GM12864 (cell line): ENCODE results near the gene ORMDL3.

Source experiments
- DNase-seq: peaks from one replicate; pipeline ENCODE4 v3.0.0-alpha.2; 2011; ENCODE audit warnings: low read depth
- H3K4me3 ChIP-seq: 2 replicates; pipeline ENCODE4 v1.5.1; 2011; ENCODE audit warnings: mild to moderate bottlenecking, low read depth, low read length, control low read depth
- CTCF ChIP-seq: IDR thresholded peaks from 2 replicates; pipeline ENCODE4 v1.5.1; 2011; ENCODE audit warnings: low read depth, mild to moderate bottlenecking, moderate library complexity, low read length, control low read depth, inconsistent platforms; ENCODE audit errors: missing control alignments

ORMDL3 gene

DNA sequence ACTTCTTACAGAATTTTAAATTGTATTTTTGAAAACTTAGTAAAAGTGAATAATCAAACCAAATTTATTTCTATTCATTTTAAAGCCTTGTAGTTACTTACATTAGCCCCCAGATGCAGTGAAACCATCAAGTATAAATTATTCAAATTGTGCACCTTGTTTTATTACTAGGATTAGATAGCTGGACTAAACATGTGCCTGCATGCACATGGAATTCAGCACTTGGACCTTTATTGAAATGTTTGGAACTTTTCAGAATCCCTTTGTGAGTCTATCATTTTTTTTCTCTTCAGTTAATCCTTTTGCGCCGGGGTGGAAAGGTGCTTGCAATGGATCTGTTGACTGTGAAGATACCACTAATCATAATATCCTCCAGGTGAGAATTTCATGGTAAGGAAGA lies 54.6 kb downstream of the ORMDL3 start:
- H3K4me3 ChIP-seq, result no peak overlapping the region
- no peak for DNase-seq

DNA sequence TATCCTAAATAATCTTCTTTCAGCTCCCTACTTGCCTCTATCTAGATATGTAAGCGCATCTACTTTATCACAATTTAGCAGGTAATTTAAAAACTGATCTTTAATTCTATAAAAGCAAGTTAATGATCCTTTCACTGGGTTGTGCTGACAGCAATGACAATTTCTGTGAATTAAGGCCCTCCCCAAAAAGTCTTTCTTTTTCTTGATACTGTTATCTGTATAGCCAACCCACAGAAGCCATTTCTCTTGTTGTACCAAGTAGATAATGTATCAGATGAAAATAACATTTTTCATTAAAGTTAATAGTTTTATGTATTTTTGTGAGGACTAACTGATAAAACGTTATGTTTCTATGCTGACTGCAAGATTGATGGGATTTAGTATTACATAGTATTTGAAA lies 55.6 kb downstream of the ORMDL3 start:
- H3K4me3 ChIP-seq, result no peak overlapping the region
- DNase-seq, result no peak
- TF ChIP-seq CTCF, result no peak

More for the DNA sequence above, 54.6 kb downstream of the ORMDL3 start:
- no peak for TF ChIP-seq CTCF
